ENCODE measurements around the gene EFCAB3.
"Not testable (repeated sequence)": the region's sequence is repeated elsewhere in the genome, so short reads cannot be mapped to it uniquely, and the experiment has no call there.

DNA sequence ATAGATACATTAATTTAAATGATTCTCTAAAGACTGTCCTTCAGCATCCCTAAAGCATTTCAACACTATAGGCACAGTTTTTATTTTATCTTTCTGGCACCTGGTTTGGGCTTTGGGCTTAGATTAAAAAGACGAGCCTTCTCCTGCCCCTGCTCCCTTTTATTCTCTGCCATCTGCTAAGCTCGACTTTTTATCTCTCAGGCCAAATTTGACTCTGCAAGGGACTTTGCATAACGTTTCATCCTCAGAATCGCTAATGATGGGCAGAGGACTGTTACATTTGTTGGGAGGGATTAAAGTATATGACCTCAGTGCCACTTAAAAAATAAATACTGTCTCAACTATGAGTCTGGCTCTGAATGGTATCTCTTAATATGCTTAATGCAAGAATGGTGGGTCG lies 72.7 kb downstream of the EFCAB3 start:
- TF ChIP-seq ZFX (IDR thresholded peaks at IDR 0.05; ENCODE audit: borderline replicate concordance) = not testable (repeated sequence)
- TF ChIP-seq, protein P1, sequence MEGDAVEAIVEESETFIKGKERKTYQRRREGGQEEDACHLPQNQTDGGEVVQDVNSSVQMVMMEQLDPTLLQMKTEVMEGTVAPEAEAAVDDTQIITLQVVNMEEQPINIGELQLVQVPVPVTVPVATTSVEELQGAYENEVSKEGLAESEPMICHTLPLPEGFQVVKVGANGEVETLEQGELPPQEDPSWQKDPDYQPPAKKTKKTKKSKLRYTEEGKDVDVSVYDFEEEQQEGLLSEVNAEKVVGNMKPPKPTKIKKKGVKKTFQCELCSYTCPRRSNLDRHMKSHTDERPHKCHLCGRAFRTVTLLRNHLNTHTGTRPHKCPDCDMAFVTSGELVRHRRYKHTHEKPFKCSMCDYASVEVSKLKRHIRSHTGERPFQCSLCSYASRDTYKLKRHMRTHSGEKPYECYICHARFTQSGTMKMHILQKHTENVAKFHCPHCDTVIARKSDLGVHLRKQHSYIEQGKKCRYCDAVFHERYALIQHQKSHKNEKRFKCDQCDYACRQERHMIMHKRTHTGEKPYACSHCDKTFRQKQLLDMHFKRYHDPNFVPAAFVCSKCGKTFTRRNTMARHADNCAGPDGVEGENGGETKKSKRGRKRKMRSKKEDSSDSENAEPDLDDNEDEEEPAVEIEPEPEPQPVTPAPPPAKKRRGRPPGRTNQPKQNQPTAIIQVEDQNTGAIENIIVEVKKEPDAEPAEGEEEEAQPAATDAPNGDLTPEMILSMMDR (IDR thresholded peaks at IDR 0.05) = not testable (repeated sequence)
